Activated CD8-positive, alpha-beta memory T cell treated with anti-CD3 and anti-CD28 coated beads, Interleukin-2, amount 50 U/mL, for 4 hours (primary cell): ENCODE measurements around the gene CHRFAM7A.
"Not testable (repeated sequence)": the region's sequence is repeated elsewhere in the genome, so short reads cannot be mapped to it uniquely, and the experiment has no call there.

Experiments used
- DNase-seq: peaks from one replicate; pipeline ENCODE4 v3.0.0-alpha.2; 2020

Gene CHRFAM7A

GRCh38 chr15:30315704-30316103, 77.6 kb downstream of the CHRFAM7A start:
- not testable (repeated sequence) for DNase-seq

- DNase-seq = not testable (repeated sequence)
These were observed 82.8 kb downstream of the CHRFAM7A start for GRCh38 chr15:30310575-30310974.
